Fibroblast of lung (primary cell): ENCODE results near the gene UHRF2.

Source experiments
- CTCF ChIP-seq, 2 donors: IDR thresholded peaks in 1 of 2; conservative IDR thresholded peaks in 1 of 2; 1 replicate in 1 of 2; 2 replicates in 1 of 2; pipeline ENCODE4 v1.5.1; 2011 to 2012; ENCODE audit warnings: low read length in 2 of 2, control low read depth in 1 of 2, inconsistent platforms in 1 of 2, low read depth in 1 of 2, mild to moderate bottlenecking in 1 of 2
- EZH2 ChIP-seq: IDR thresholded peaks from 2 replicates; pipeline ENCODE4 v1.5.1; 2012; ENCODE audit warnings: low read length, control low read depth, mild to moderate bottlenecking; ENCODE audit errors: missing control alignments

- TF ChIP-seq EZH2: no peak
- TF ChIP-seq CTCF (conservative IDR thresholded peaks at IDR 0.05 in 1 of 2, IDR thresholded peaks at IDR 0.05 in 1 of 2; ENCODE audit: low read depth in 1 of 2, low read length in 2 of 2): no peak
Observed at GRCh38 chr9:6428940-6429889, 16.2 kb downstream of the UHRF2 start.
